Subcutaneous abdominal adipose tissue (tissue), 5 donors: ENCODE results near the gene LCN9.
"Not testable (repeated sequence)": the region's sequence is repeated elsewhere in the genome, so short reads cannot be mapped to it uniquely, and the experiment has no call there.

ENCODE experiments used
- H3K27ac ChIP-seq: one replicate; pipeline ENCODE4 v1.7.0; 2013; ENCODE audit warnings: low read depth, mild to moderate bottlenecking, inconsistent platforms, low read length, moderate library complexity
- H3K27me3 ChIP-seq, 5 donors: one replicate each; pipeline ENCODE4 v1.7.0; 2013; ENCODE audit warnings: low read length in 5 of 5, inconsistent platforms in 1 of 5; ENCODE audit not compliant: control insufficient read depth in 5 of 5, insufficient read depth in 4 of 5
- H3K36me3 ChIP-seq, 5 donors: one replicate each; pipeline ENCODE4 v1.7.0; 2013; ENCODE audit warnings: low read length in 5 of 5; ENCODE audit not compliant: control insufficient read depth in 5 of 5, insufficient read depth in 5 of 5
- H3K4me1 ChIP-seq, 5 donors: one replicate each; pipeline ENCODE4 v1.7.0; 2013; ENCODE audit warnings: low read length in 5 of 5, mild to moderate bottlenecking in 3 of 5, moderate library complexity in 1 of 5; ENCODE audit not compliant: control insufficient read depth in 5 of 5, insufficient read depth in 5 of 5
- H3K4me3 ChIP-seq, 5 donors: one replicate each; pipeline ENCODE4 v1.7.0; 2013; ENCODE audit warnings: low read length in 5 of 5, low read depth in 1 of 5
- H3K9ac ChIP-seq, 5 donors: one replicate each; pipeline ENCODE4 v1.7.0; 2013; ENCODE audit warnings: low read length in 5 of 5, mild to moderate bottlenecking in 4 of 5, moderate library complexity in 3 of 5
- H3K9me3 ChIP-seq, 5 donors: one replicate each; pipeline ENCODE4 v1.7.0; 2013; ENCODE audit warnings: low read length in 5 of 5; ENCODE audit not compliant: control insufficient read depth in 5 of 5
- donor health status: healthy.
- donor health status: healthy.
- donor health status: healthy.
- donor health status: healthy.
- donor health status: healthy.

Gene LCN9

GRCh38 chr9:135663857-135664256 lies 748 bp downstream of the LCN9 start:
- Histone ChIP-seq H3K4me1 (no peaks in the 10 kb centered on the region), H3K4me3 (no peak overlapping the region), H3K9ac (no peak overlapping the region), H3K9me3 (no peaks in the 10 kb centered on the region), H3K27ac (no peak overlapping the region), H3K36me3 (no peaks in the 10 kb centered on the region), H3K27me3 (peaks cover 2 to 37% (median 20%) of the 10 kb centered on the region in 5 donors)

DNA sequence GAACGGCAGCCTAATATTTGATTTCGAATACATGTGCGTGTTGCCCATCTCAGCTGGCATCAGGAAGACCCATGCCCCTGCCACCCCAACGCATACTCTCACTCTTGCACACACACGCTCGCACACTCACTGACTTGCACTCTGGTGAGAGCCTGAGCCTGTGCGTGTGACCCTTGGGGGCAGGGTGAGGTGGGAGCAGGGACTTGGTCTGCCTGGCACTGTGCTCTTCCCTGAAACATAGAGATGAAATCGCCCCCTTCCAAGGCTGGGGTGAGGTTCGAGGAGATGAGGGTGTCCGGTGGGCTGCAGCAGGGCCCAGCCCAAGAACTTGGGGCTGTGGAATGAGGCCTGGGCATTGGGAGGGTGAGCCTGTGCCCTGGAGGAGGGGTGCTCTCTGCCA lies 1.2 kb downstream of the LCN9 start:
- no peaks in the 10 kb centered on the region for H3K36me3 ChIP-seq
- peaks cover 2 to 37% (median 20%) of the 10 kb centered on the region in 5 donors for H3K27me3 ChIP-seq
- no peaks in the 10 kb centered on the region for H3K4me1 ChIP-seq
- H3K4me3 ChIP-seq, result no peak overlapping the region
- H3K27ac ChIP-seq, result no peak overlapping the region
- H3K9ac ChIP-seq, result no peak overlapping the region
- no peaks in the 10 kb centered on the region for H3K9me3 ChIP-seq

DNA sequence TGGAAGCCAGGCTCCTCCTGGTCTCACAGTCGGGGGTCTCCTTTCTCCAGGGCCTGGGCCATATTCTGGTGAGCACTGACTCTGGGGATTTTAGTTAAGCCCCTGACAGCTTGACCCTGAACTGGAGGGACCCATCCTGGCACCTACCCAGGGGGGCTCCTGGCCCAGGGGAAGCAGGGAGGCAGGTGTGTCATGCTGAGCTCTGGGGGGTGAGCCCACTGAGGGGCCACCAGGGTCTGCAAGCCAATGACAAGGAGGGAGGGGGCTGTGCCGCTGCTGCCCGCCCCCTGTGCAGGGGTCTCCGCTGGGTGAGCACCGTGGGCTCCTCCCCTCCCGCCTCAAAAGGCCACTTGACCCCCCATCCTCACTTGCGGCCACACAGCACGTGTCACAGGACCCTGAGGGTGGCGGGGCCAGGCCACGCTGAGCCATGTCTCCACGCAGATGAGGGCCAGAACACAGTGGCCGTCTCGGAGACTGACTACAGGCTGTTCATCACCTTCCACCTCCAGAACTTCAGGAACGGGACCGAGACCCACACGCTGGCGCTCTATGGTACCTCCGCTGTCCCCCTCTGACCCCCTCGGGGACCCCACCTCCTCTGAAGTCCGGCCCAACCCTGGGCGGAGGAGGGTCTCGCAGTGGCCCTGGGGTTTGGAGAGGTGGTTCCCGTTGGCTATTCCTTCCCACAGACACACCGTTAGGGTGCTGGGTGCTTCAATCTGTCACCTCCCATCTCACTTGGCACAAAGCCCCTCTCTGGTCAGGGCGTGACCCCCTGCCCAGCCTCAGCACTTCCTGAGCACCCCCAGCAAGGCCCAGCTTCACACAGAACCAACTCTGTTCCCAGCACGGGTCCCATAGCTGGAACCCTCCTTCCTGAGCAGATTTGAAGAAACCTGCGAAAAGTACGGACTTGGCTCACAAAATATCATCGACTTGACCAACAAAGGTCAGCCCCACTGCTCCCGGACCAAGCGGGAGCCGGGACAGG lies 2.0 kb downstream of the LCN9 start:
- Histone ChIP-seq H3K27me3 (peaks cover 2 to 33% (median 27%) of the 10 kb centered on the region in 5 donors), H3K9ac (no peak overlapping the region), H3K36me3 (no peaks in the 10 kb centered on the region), H3K9me3 (no peaks in the 10 kb centered on the region), H3K4me3 (no peak overlapping the region), H3K4me1 (no peaks in the 10 kb centered on the region), H3K27ac (no peak overlapping the region)

- no peak overlapping the region for H3K4me3 ChIP-seq
- no peaks in the 10 kb centered on the region for H3K4me1 ChIP-seq
- H3K9me3 ChIP-seq, result no peaks in the 10 kb centered on the region
- H3K9ac ChIP-seq, result no peak overlapping the region
- no peak overlapping the region for H3K27ac ChIP-seq
- no peaks in the 10 kb centered on the region for H3K36me3 ChIP-seq
- H3K27me3 ChIP-seq, result peaks cover 2 to 33% (median 32%) of the 10 kb centered on the region in 5 donors
Measured at GRCh38 chr9:135665795-135666189, 2.7 kb downstream of the LCN9 start.

DNA sequence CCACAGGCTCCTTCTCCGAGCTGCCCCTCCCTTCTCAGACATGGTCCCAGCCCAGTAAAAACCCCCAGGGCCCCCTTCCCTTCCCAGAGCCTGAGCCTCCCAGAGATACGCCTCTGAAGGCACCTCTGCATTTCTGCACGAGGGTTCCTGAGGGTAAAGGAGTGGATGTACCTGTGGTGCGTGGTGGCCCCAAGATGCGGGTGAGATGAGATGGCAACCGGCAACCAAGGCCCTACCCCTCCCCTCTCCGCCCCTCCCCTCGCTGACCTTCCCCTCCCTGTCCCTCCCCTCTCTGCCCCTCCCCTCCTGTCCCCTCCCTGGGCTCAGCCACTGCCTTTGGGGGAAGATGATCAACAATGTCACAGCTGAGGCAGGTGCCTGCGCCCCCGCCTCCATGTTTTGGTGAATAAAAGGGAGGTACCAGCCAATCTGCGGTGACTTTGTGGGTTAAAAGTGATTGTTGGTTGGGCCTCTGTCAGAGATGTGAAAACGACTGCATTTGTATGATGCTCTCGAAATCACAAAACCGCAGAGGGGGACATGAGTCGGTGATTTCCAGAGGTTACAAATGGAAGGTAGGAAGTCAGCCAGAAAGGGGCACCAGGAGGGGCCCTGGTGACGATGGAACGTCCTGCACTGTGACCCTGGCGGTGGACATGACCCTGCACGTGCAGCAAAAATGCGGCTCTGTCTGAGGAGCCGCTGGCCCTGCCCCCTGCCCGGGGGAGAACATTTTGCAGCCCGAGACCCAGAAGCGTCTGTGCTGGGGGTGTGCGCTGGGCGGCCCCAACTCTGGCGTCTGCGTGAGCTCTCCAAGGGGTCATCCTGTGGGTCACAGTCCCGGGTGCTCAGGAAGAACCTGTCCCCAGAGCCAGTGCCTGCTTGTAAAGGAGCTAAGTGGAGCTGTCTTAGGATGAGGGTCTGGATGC lies 3.7 kb downstream of the LCN9 start:
- H3K9me3 ChIP-seq, result no peaks in the 10 kb centered on the region
- no peaks in the 10 kb centered on the region for H3K36me3 ChIP-seq
- no peak overlapping the region for H3K4me3 ChIP-seq
- H3K4me1 ChIP-seq, result no peaks in the 10 kb centered on the region
- no peak overlapping the region for H3K27ac ChIP-seq
- H3K9ac ChIP-seq, result no peak overlapping the region
- peaks cover 6 to 42% (median 32%) of the 10 kb centered on the region in 5 donors for H3K27me3 ChIP-seq

DNA sequence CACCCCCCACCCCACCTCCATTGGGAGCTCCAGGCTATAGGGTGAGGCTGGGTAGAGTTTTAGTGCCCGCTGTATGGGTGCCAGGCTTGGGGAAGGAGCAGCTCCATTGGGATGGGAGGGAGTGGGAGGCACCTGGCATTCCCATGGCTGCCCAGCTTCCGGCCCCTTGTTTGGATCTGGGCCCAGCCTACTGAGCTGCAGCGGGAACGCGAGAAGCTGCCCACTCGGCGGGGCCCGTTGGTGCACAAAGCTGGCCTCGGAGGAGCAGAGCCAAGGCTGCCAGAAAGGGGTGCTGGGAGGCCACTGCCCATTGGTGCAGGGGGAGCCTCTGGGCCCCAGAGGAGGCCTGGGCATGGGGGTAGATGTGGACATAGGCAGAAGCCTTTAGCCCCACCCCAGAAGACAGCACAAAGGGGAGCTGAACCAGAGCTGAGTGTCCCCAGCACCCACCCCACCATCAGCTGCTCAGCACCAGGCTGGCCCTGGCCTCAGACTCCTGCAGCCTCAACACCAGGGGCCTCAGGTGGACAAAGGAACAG lies 4.4 kb downstream of the LCN9 start:
- Histone ChIP-seq H3K36me3 (no peaks in the 10 kb centered on the region), H3K9ac (no peak overlapping the region), H3K27ac (no peak overlapping the region), H3K4me1 (no peaks in the 10 kb centered on the region), H3K4me3 (no peak overlapping the region), H3K9me3 (no peaks in the 10 kb centered on the region), H3K27me3 (peaks cover 12 to 47% (median 32%) of the 10 kb centered on the region in 5 donors)

- not testable (repeated sequence) for H3K9ac ChIP-seq, H3K9me3 ChIP-seq, H3K4me1 ChIP-seq, H3K27ac ChIP-seq, H3K4me3 ChIP-seq, H3K36me3 ChIP-seq
- H3K27me3 ChIP-seq, result peaks cover 12 to 40% (median 27%) of the 10 kb centered on the region in 5 donors
Measured at GRCh38 chr9:135669018-135669417, 5.9 kb downstream of the LCN9 start.

GRCh38 chr9:135669616-135670285 lies 6.6 kb downstream of the LCN9 start:
- Histone ChIP-seq H3K27me3 (peaks cover 12 to 35% (median 26%) of the 10 kb centered on the region in 5 donors), H3K9ac (no peak overlapping the region), H3K9me3 (no peaks in the 10 kb centered on the region), H3K36me3 (no peaks in the 10 kb centered on the region), H3K4me3 (no peak overlapping the region), H3K27ac (no peak overlapping the region), H3K4me1 (no peaks in the 10 kb centered on the region)

- peaks cover 12 to 35% (median 15%) of the 10 kb centered on the region in 5 donors for H3K27me3 ChIP-seq
- H3K9ac ChIP-seq, result no peak overlapping the region
- no peaks in the 10 kb centered on the region for H3K9me3 ChIP-seq
- no peak overlapping the region for H3K4me3 ChIP-seq
- no peak overlapping the region for H3K27ac ChIP-seq
- no peaks in the 10 kb centered on the region for H3K36me3 ChIP-seq
- no peaks in the 10 kb centered on the region for H3K4me1 ChIP-seq
Measured at GRCh38 chr9:135670721-135671590, 7.8 kb downstream of the LCN9 start.
